ENCODE measurements around the gene PIGK.

The PIGK gene

GRCh38 chr1:77096496-77097255 is 122.6 kb downstream of the PIGK start:
- DNase-seq (ENCODE audit: low read depth), result no peak

DNA sequence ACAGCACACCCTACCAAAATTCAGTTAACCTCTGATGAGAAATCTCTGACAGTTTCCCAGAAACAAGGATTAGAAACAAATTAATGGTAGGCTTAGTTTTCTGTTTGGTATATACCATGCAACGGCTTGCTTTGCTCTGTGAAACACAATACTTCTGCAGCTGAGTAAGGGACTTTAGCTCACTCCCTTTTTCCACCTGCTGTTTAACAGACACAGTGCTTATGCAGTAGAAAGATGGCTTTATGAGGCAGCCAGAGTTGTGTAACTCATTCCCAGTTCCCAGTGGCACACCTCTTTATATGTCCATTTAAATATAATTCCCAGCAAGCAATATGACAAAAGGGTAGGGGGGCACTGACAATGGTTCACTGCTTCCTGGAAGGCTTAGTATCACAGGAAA is 124.0 kb downstream of the PIGK start:
- no peak for DNase-seq (ENCODE audit: low read depth)

- no peak for DNase-seq (ENCODE audit: low read depth)
Measured at GRCh38 chr1:77089756-77090155, 129.5 kb downstream of the PIGK start.

GRCh38 chr1:77085109-77085508 is 134.1 kb downstream of the PIGK start:
- DNase-seq (ENCODE audit: low read depth), result no peak

GRCh38 chr1:77084457-77084856 is 134.8 kb downstream of the PIGK start:
- no peak for DNase-seq (ENCODE audit: low read depth)

DNA sequence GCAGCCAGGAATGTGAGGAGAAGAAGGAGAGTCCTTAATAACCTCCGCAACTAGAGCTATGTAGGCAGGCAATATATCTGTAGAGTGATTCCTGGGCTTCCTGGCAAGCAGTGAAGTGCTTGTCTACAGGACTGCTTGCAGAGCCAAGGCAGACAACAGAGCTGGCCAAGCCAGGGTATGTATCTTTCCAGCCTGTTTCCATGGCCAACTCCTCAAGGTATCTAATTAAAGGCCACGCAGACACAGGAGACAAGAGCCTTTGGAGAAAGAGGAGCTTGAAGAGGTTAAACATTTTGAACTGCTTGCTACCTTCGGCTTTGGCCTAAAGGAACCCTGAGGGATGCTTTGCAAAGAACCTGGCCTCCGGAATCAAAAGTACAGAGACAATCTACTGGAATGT is 137.4 kb downstream of the PIGK start:
- no peak for DNase-seq (ENCODE audit: low read depth)

- DNase-seq (ENCODE audit: low read depth), result no peak
Measured at GRCh38 chr1:77076759-77077158, 142.5 kb downstream of the PIGK start.

DNA sequence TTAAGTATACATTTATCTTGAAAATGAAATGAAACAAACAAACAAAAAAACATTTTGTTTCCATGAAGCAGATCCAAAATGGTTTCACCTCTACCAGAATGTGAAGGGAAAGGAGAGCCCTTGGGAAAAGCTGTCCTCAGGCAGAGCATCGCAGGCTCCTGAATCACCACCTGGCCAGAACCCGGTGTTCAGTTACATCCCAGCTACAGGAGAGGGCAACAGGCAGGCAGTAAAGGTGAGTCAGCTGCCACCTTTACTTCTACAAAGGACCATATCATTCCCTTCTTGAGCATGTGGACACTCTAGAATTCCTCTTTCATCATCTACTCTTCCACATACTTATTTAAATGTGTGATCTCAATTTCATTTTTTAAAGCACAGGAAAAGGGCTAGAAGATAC is 151.2 kb downstream of the PIGK start:
- no peak for DNase-seq (ENCODE audit: low read depth)

- no peak for DNase-seq (ENCODE audit: low read depth)
Measured at GRCh38 chr1:77065693-77066342, 153.4 kb downstream of the PIGK start.

- no peak for DNase-seq (ENCODE audit: low read depth)
Measured at GRCh38 chr1:77064246-77064645, 155.0 kb downstream of the PIGK start.

DNA sequence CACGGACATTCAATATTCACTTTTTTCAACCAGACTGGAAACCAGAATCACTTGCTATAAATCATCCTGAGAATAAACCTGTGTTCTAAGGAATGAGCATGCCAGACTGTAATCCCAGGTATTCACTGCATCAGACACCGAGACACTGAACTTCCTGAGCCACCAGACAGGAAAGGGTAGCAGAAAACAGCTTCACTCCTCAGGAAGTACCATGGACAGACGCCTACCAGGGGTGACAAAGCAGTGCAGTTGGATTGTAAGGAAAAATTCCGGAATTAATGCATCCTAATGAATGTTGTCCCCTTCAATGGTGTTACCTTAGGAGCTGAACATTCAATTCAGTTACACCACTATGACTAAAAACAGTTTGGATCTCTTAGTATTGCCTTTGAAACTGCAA is 156.1 kb downstream of the PIGK start:
- DNase-seq (ENCODE audit: low read depth), result no peak

DNA sequence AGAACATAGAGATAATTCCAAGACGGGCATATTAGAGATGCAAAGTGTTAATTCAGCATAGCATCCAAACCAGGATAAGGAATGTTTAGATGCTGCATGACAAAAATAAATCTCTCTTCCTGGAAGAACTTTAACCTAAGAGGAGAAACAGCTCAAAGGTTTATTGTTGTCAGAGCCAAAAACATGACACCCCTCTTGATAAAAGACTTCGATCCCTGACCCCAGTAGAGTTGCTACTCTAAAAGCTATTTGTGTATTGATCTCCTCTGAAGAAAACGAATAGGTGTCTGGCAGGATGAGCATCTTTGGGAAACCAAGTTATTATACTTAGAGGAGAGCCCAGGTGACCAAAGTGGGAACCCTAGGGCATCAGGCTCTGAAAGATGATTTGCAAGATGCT is 158.1 kb downstream of the PIGK start:
- DNase-seq (ENCODE audit: low read depth), result no peak

GRCh38 chr1:77060000-77060399 is 159.2 kb downstream of the PIGK start:
- no peak for DNase-seq (ENCODE audit: low read depth)

GRCh38 chr1:77057994-77058585 is 161.1 kb downstream of the PIGK start:
- DNase-seq (ENCODE audit: low read depth), result no peak

- DNase-seq (ENCODE audit: low read depth), result no peak
Measured at GRCh38 chr1:77056525-77056924, 162.7 kb downstream of the PIGK start.

DNA sequence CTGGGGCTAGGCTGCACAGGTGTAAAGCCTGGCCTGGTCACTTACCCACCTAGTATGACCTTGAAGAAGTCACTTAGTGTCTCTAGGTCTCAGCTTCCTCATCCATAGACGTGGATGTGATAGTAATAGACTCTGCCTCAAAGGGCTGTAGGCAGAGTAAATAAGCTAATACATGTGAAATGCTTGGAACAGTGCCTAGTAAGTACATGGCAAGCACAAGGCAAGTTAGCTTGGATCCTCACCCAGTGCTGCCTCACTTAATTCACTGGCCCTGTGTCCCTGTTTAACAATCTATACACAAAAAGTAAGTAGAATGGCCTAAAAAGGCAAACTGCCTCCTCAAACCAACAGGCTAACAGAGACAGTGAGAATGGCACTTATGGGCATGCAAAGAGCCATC is 167.8 kb downstream of the PIGK start:
- no peak for DNase-seq (ENCODE audit: low read depth)

DNA sequence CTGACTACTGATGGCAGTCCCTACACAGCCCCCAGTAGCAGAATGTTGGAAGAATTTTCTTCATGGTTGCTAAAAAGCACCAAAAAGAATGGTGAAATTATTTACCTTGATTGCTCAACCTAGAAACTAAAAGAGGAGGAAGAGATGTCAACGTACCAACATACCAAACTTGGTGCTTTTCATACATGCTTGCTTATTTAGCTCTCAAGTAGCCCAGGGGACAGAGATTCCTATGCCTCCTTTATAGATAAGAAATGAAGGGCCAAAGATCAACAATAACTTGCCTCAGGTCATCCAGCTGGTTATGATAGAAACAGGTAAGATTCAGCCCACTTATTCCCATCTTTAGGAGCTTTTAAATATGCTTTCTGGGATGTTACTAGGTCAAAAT is 170.6 kb downstream of the PIGK start:
- DNase-seq (ENCODE audit: low read depth), result no peak

DNA sequence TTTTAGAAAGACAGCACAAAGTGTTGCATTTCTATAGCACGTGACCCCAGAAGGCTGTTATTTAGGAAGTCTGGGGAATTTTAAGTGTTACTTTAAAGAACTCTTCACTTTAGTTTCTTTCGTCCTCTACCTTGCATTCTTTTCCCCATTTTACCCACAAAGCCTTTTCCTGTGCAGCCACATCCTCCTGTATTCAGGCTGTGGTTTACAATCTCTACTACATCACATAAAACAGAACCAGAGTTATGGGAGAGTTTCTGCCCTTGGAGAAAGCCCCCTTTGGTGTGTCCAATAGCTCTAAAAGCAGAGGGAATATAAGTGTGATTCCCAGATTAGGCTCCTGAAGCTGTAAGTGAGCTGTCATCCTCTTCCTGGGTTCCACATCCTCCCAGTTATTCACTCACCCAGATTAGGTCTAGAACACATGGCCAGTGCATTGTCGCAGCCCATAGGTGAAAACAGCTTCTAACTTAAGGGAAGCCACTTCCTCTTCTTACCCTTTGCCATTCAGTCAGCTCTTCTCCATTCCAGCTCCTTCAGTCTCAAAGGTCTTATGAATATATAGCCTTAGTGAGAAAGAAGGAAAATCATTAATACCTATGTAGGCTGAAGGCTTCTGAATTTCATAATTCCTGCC is 171.1 kb downstream of the PIGK start:
- DNase-seq (ENCODE audit: low read depth), result no peak

- DNase-seq (ENCODE audit: low read depth), result no peak
Measured at GRCh38 chr1:77047575-77047974, 171.7 kb downstream of the PIGK start.

- no peak for DNase-seq (ENCODE audit: low read depth)
Measured at GRCh38 chr1:77044133-77044849, 174.9 kb downstream of the PIGK start.

GRCh38 chr1:77040826-77041225 is 178.4 kb downstream of the PIGK start:
- no peak for DNase-seq (ENCODE audit: low read depth)

DNA sequence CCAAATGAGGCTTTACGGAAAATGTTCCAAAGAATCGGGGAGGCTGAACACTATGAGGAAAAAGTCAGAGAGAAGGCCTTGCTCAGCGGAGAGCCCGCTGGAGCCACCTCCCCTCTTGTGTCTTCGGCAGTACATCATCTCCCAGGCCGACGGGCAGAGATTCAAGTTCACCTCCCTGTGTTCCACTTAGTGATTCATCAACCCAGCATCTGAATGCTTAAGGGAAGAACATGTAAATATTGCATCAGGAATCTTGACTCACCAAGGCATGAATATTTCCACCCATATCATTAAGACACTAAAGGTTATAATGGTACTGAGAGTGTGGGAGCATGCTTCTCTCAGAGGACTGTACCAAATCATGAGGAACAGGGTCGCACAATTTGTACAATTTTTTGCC is 179.5 kb downstream of the PIGK start:
- DNase-seq (ENCODE audit: low read depth), result no peak

Measured in activated T-cell treated with anti-CD3 and anti-CD28 coated beads for 1 hour (primary cell).